GM18909 (cell line): ENCODE measurements around the gene FRYL.

Source experiments
- ATAC-seq: cut with Tn5 transposase; IDR thresholded peaks from one replicate; pipeline ENCODE4 v1.9.1; 2021; ENCODE audit warnings: mild to moderate bottlenecking; ENCODE audit not compliant: unreplicated experiment, poor library complexity

FRYL gene

GRCh38 chr4:48503233-48504025 lies 276.6 kb downstream of the FRYL start:
- no peak for ATAC-seq

- ATAC-seq, result peak; percentile 89
These were observed 280.5 kb downstream of the FRYL start for GRCh38 chr4:48499551-48500066.

GRCh38 chr4:48498895-48499294 lies 281.2 kb downstream of the FRYL start:
- no peak for ATAC-seq

- ATAC-seq, result no peak
These were observed 284.1 kb downstream of the FRYL start for GRCh38 chr4:48495941-48496340.

GRCh38 chr4:48493452-48494100 lies 286.5 kb downstream of the FRYL start:
- no peak for ATAC-seq

GRCh38 chr4:48491514-48492176 lies 288.4 kb downstream of the FRYL start:
- ATAC-seq, result no peak

- no peak for ATAC-seq
These were observed 289.2 kb downstream of the FRYL start for GRCh38 chr4:48490680-48491513.

GRCh38 chr4:48490012-48490679 lies 289.9 kb downstream of the FRYL start, which contains the start of gene ZAR1:
ZAR1 (plus strand) TSS chr4:48490252; CDS start chr4:48490292, 40 bp downstream.
- no peak for ATAC-seq

- ATAC-seq, result no peak
These were observed 290.4 kb downstream of the FRYL start for GRCh38 chr4:48489683-48490011.

GRCh38 chr4:48484494-48485168 lies 295.4 kb downstream of the FRYL start:
- ATAC-seq, result no peak

GRCh38 chr4:48483777-48484493 lies 296.1 kb downstream of the FRYL start:
- peak; percentile 21 for ATAC-seq

- peak; percentile 57 for ATAC-seq
These were observed 296.9 kb downstream of the FRYL start, which contains the start of gene SLC10A4 for GRCh38 chr4:48483006-48483776. SLC10A4 (plus strand) TSS chr4:48483343; CDS start chr4:48483562, 219 bp downstream.

- no peak for ATAC-seq
These were observed 298.5 kb downstream of the FRYL start for GRCh38 chr4:48481581-48481980.

GRCh38 chr4:48478273-48478672 lies 301.8 kb downstream of the FRYL start:
- no peak for ATAC-seq

- ATAC-seq, result no peak
These were observed 304.3 kb downstream of the FRYL start for GRCh38 chr4:48475770-48476169.

GRCh38 chr4:48472794-48473193 lies 307.3 kb downstream of the FRYL start:
- ATAC-seq, result no peak

- ATAC-seq, result no peak
These were observed 309.5 kb downstream of the FRYL start for GRCh38 chr4:48470570-48470969.

GRCh38 chr4:48470137-48470536 lies 309.9 kb downstream of the FRYL start:
- ATAC-seq, result no peak
